HG02610 (cell line): ENCODE data around the gene FN3K.
A peak's percentile ranks its signal among the peaks of the same experiment; 100 is the strongest.
"Not testable (repeated sequence)": the region's sequence is repeated elsewhere in the genome, so short reads cannot be mapped to it uniquely, and the experiment has no call there.

Experiments
- ATAC-seq: cut with Tn5 transposase; IDR thresholded peaks from one replicate; pipeline ENCODE4 v1.9.1; 2021; ENCODE audit warnings: mild to moderate bottlenecking, moderate library complexity; ENCODE audit not compliant: unreplicated experiment

FN3K gene

DNA sequence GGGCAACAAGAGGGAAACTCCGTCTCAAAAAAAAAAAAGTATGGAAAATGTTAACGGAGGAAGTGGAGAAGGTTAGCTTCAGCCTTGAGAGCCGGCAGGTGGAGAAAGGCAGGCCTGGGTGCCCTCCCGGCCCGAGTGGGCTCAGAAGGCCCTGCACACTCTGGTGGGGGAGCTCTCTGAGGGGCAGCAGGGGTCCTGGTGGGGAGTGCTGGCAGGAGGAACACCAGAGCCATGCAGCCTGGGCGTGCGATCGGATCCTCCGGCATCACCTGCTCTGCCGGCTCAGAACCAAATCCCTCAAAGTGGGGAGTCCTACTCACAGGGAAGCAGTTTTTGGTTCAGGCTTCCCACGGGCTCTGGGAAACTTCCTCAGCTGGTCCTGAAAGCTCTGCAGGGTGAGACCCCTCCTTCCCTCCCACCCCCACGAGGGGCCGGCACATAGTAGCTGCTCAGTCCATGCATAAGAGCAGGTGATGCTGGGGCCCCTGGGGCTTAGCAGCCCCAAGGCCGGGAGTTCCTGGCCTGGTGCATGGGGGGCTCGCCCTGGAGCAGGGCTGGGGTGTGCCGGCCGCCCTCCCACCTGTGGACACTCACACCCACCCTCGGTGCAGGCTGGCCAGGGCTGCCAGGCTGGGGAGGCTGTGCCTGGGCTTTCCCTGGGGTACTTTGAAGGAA lies 1.2 kb downstream of the FN3K start:
- no peak for ATAC-seq

DNA sequence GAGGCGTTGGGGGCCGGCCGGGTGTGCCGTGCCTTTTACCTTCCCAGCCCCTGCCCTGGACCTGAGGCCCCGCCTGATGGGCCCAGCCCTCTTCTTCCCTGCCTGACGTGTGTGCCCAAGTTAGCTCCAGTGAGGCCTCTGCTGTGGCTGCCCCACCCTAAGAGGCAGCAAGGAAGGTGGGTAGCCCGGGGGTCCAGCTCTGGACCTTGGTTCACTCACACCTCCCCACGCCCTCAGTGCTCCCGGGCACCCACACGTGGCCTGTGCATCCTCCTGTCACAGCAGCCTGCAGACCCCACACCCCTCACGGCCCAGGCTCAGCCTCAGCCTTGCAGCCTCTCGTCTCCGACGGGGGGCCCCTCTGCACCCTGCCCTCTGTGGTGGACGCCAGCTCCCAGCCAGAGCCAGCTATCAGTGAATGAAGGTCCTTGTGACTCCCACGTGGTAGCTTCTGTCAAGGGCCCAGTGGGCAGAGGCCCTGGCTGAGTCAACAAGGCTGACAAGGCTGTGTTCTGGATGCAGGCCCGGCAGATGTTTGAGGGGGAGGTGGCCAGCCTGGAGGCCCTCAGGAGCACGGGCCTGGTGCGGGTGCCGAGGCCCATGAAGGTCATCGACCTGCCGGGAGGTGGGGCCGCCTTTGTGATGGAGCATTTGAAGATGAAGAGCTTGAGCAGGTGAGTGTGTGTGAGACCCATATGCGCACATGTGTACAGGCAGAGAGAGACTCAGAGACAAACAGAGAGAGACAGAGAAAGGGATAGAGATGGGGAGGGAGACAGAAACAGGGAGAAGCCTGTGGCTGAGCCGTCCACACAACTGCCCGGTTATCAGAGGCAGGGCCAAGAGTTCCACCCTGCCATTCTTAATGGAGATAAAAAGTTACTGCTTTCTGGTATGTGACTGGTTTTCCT lies 2.8 kb downstream of the FN3K start:
- ATAC-seq = no peak

DNA sequence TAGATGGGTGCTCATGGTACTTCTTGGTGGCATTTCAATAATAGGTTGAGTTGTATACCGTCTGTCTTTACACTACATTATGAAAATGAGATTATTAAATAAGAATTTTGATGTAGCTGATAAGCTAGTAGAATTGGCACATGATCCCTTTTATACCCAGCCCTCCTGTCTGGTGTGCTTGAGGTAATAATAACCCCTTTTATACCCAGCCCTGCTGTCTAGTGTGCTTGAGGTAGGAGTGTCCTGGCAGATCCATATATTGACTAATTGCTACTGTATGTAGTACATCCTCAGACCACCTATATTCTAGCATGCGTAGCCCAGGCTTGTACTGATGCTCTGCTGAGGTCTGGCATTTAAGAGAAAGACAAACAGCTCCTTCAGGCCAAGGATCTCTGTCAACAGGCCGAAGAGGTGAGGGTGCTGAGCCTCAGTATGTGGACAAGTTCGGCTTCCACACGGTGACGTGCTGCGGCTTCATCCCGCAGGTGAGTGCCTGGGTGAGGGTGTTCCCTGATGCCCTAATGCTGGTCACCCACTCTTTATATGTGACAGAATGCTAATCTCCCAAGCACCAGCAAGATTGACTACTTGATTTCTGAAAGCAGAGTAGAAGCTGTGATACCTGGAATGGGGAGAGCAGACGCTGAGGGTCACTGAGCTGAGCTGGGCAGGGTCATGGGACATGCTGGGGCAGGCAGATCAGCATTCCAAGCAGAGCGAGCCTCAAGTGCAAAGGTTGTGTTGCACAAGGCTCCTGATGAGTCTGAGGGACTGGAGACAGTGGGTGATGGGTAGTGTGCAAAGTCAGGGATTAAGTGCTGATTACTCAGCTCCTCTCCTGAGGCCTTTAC lies 5.7 kb downstream of the FN3K start:
- no peak for ATAC-seq

DNA sequence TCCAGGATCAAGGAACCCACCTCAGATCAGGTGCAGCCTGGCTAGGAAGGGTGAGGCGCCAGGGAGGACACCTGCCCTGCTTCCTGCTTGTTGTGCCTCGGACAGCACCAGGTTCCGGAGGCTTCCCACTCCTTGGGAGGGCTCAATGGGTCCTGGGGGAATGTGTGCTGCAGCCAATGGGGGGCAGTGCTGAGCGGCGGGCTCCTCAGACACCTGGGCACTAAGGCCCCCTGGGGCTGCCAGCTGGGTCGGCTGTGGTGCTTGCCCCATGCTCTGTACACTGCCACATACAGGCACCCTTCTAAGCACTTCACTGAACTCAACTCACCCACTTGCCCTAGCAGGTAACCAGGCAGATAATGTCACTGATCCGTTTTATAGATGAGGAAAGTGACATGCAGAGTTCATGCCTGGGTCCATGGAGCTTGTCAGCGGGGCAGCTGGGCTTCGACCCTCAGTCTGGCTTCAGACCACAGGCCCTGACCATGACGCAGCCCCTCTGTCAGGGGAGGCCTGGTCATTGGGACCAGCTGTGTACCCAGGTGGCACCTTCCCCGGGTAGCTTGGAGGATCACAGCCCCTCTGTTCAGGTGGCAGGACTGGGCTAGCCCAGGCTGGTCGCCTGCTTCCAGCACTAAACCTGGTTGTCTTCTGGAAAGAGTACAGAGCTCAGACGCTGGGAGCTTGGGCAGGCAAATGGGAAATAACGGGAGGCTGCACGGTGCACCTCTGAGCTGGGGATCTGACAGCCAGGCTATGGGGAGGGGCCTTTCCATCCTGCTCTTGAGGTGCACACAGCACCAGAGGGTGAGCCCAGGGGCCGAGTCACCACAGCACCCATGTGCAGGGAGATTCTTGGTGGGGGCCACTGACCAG lies 8.2 kb downstream of the FN3K start:
- ATAC-seq = no peak

DNA sequence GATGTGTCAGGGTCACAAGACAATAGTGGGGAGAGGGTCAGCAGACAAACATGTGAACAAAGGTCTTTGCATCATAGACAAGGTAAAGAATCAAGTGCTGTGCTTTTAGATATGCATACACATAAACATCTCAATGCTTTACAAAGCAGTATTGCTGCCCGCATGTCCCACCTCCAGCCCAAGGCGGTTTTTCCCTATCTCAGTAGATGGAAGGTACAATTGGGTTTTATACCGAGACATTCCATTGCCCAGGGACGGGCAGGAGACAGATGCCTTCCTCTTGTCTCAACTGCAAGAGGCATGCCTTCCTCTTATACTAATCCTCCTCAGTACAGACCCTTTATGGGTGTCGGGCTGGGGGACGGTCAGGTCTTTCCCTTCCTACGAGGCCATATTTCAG lies 9.3 kb downstream of the FN3K start:
- ATAC-seq = not testable (repeated sequence)

DNA sequence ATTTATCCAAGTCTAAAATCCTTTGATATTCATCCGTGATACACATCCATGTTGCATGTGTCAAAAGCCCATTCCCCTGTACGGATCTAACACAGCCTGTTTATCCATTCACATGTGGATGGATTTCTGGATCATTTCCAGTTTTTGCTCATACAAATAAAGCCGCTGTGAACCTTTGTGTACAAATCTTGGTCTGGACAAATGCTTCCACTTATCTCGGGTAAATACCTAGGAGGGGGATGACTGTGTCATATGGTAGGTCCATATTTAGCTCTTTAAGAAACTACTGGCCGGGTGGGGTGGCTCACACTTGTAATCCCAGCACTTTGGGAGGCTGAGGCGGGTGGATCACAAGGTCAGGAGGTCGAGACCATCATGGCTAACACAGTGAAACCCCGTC lies 10.1 kb downstream of the FN3K start:
- no peak for ATAC-seq

DNA sequence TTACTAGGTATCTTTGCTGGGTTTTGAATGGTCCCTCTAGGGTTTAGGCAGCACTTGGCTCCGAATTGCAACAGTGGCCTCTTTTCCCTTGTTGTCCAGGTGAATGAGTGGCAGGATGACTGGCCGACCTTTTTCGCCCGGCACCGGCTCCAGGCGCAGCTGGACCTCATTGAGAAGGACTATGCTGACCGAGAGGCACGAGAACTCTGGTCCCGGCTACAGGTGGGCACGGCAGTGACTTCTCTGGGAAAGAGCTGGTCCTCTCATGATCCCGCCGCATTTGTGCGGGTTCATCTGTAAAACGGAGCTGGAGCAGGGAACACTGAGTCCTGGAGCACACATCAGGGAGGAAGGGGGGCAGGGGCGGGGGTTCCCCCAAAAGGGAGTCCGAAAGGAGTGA lies 13.3 kb downstream of the FN3K start:
- ATAC-seq = no peak

DNA sequence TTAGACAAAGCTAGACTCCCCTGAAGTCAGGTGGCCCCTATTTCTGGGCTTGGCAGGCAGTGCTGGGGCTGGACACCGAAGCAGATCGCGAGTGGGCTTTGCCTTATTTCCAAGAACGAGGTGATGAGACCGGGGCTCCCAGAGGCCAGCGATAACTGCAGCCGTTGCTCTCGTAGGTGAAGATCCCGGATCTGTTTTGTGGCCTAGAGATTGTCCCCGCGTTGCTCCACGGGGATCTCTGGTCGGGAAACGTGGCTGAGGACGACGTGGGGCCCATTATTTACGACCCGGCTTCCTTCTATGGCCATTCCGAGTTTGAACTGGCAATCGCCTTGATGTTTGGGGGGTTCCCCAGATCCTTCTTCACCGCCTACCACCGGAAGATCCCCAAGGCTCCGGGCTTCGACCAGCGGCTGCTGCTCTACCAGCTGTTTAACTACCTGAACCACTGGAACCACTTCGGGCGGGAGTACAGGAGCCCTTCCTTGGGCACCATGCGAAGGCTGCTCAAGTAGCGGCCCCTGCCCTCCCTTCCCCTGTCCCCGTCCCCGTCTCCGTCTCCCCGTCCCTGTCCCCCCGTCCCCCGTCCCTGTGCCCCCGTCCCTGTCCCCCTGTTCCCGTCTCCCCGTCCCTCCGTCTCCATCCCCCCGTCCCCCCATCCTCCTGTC lies 15.0 kb downstream of the FN3K start:
- no peak for ATAC-seq

DNA sequence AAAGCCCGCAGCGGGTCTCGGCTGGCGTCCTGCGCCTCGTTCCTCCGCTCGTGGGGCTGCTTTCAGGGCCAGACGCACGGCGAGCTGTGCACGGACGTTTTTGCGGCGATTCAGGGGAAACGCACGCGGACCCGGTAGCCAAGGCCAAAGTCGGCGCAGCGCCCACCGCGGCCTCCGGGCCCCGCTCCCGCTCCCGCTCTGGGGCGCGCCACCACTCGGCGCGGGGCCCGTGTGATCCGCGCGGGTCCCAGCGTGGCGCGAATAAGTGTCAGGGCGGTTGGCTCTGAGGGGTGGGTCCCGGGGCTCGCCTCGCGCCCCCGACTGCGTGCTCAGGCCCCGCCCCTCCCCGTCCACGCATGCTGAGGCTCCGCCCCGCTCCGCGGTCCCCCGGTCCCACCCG lies 15.8 kb downstream of the FN3K start:
- ATAC-seq = peak; percentile 25

DNA sequence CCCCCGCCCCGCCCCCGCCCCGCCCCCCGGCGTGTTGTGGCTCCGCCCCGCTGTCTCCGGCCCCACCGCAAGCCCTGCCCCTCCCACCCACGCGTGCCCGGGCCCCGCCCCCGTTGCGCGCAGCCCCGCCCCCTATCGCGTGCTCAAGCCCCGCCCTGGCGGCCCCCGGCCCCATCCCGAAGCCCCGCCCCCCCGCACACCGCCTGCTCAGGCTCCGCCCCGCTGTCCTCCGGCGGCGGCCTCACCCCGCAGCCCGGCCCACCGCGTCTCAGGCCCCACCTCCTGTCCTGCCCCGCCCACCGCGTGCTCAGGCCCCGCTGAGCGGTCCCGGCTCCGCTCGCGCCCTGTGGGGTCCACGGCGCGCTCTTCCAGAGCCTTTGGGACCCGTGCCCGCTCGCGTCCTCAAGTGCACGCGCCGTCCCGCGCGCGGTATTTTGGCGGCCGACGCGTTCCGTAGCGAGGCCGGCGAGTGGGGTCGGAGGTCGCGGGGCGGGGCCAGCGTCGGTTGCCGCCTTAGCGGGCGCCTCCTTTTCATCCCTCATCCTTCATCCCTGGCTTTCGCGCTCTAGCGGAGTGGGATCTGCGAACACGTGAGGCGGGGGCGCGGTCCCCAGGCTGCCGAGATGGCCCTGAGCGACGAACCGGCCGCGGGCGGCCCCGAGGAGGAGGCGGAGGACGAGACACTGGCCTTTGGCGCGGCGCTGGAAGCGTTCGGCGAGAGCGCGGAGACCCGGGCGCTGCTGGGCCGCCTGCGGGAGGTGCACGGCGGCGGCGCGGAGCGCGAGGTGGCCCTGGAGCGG lies 16.4 kb downstream of the FN3K start, which contains the start of gene TBCD:
Gene TBCD (plus strand): TSS at position 495 of the 800 bp plus-strand sequence. CDS start 129 bp downstream, at position 624.
- peak; percentile 70 for ATAC-seq

DNA sequence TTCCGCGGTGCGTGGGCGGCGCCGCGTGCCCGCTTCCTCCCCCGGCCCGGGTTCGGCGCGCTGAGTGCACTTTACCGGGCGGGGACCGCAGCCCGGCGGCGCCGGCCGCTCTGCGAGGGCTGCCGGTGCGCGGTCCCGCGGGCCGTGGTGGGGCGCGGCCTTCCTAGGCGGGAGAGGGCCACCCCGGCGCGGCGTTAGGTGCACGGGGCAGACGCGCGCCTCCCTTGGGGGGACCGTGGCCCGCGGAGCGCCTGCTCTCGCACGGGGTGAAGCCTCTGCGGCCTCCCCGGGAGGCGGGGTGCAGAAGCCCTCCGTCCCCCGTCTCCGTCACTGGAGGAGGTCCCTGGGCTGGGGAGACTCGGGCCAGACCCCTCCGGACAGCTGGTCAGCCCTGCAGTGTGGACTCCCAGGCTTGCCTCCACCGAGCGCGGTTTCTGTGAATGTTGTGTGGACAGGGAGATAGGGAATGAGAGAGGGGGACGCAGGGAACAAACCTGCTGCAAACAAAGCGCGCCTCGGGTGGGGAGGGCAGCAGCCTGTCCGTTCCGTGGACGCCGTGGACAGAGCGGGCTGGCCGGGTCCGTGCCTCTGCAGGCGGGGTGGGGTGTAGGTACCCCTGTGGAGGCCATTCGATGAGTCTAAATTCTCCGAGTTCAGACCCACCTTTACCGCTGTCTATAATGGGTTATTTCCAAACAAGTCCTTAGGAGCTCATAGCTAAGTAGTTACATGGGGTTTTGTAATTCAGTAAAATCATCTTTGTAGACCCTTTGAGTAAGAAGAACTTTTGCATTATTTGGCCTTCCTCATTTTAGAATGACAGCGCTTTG lies 17.2 kb downstream of the FN3K start:
- peak; percentile 21 for ATAC-seq

DNA sequence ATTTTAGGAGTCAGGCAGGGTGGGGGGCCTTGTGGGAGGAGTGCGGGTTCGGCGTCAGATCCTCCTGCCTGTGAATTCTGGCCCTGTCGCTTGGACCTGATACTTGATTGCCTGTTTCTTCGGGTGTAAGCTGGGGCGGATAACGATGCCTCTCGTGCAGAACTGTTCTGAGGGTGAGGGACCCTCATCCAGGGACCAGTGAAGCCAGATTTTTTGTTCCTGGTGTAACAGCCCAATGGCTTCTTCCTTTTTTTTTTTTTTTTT lies 17.7 kb downstream of the FN3K start:
- ATAC-seq = no peak

DNA sequence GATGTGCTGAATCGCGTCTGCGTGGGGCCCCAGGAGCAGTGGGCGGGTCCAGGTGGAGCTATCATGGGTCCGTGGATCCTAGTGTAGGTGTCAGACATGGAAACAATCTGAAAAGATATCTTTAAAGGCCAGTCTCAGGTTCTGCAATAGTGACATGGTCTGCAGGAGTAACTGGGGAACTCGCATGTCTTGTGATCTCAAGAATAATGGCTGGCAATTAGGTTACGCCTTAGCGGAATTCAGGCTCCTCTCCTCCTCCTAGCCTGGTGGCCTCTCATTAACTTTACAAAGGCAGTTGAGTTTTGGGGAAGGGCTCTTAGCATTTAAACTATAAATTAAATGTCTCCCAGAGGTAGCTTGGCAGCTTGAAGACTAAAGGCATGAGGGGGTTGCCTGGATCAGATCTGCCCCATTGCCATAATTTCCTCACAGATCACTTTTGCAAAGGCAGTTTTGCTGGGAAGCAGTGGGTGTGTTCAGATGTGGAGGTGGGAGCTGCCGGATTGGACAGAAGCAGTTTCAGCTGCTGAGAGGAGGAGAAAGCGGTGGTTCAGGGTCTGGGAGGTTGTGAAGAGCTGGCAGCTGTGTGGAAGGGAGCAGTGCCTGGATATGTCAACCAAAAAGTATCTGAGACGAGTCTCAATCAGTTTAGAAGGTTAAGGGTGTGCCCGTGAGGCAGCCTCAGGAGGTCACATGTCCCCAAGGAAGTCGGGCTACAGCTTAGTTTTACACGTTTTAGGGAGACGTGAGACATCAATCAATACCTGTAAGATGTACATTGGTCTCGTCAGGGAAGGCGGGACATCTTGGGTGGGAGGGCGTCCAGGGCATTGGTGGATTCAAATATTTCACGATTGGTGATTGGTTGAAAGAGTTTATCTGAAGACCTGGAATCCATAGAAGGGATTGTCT lies 19.1 kb downstream of the FN3K start:
- no peak for ATAC-seq

DNA sequence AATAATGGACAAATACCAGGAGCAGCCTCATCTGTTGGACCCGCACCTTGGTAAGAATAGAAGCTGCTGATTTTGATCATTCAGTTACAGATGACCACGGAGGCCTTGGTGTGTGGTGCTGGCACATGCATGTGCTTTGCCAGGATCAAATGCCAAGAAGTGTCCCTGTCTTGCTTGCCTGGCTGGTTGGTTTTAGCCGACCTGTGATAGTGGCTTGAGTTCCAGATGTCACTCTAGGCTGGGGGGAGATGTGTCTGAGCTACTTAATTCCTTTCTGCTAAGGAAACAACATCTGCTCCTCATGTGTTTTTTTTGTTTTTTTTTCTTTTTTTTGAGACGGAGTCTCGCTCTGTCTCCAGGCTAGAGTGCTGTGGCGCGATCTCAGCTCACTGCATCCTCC lies 20.8 kb downstream of the FN3K start:
- ATAC-seq = no peak

DNA sequence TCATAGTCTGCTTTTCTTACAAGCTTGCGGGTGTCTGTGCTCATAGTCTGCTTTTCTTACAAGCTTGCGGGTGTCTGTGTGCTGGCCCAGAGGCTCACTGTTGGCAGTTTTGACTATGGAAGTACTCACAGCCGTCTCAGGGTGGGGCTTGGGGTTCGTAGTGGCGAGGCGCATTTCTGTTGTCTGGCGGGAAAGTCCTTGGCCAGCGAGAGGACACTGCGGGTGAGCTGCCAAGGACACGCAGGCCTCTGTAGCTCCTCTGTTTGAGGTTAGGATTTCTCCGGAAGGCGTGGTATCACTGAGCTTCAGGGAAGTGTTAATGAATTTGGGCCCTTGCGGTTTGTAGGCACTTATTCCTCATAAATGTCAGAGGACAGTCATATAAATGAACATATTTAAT lies 30.0 kb downstream of the FN3K start:
- no peak for ATAC-seq

DNA sequence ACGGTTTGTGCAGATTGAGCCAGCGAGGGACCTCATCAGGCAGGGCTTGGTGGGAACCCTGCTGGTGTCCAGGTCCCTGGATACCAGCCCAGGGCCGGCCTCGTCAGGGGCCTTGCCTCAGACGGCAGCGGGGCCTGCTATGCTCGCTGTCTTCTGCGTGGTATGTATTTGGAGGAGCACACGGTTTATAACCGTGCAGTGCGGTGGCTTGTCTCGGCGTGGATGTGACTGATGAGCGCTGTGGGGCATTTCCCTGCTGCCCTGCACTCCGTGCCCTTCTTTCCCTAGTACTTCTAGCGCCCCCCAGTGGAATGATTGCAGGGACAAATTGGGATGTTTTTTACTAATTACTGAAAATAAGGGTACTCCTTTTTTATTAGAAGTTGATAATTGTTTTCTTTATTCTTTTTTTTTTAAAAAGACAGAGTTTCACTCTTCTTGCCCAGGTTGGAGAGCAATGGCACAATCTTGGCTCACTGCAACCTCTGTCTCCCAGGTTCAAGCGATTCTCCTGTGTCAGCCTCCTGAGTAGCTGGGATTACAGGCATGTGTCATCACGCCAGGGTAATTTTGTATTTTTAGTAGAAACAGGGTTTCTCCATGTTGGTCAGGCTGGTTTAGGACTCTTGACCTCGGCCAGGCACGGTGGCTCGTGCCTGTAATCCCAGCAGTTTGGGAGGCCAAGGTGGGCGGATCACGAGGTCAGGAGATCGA lies 31.8 kb downstream of the FN3K start:
- no peak for ATAC-seq

DNA sequence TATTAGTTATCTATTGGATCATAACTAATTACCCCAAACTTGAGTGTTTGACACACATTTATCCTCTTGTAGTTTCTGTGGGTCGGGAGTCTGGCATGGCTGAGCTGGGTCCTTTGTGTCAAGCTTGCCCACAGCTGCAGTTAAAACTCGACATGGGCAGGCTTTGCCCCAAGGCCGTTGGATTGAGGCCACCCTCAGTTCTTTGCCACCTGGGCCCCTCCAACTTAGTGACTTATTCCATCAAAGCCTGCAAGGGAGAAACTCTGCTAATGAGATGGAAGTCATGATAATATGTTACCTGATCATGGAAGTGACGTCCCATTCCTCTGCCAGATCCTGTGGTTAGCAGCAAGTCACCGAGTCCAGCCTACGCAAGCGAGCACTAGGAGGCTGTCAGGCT lies 33.6 kb downstream of the FN3K start:
- no peak for ATAC-seq
